BLaER1 treated with 17β-estradiol and CSF1 and Interleukin-3, amounts not matched to agents 10 nM and 100 nM (cell line): Measurements from ENCODE around the gene IGFBP5.
A peak's percentile ranks its signal among the peaks of the same experiment; 100 is the strongest.

Experiments used
- H3K27ac ChIP-seq, 11 experiments: shearing (Covaris generic); formaldehyde crosslinking; 2 replicates each; pipeline ENCODE4 v1.8.1; 2022
- H3K27me3 ChIP-seq, 11 experiments: shearing (Covaris generic); formaldehyde crosslinking; 2 replicates each; pipeline ENCODE4 v1.8.1; 2022
- H3K36me3 ChIP-seq, 11 experiments: shearing (Covaris generic); formaldehyde crosslinking; 2 replicates each; pipeline ENCODE4 v1.8.1; 2022
- H3K4me1 ChIP-seq, 10 experiments: shearing (Covaris generic); formaldehyde crosslinking; 2 replicates each; pipeline ENCODE4 v1.8.1; 2022
- H3K4me2 ChIP-seq, 11 experiments: shearing (Covaris generic); formaldehyde crosslinking; 2 replicates each; pipeline ENCODE4 v1.8.1; 2022
- H3K4me3 ChIP-seq, 10 experiments: shearing (Covaris generic); formaldehyde crosslinking; 2 replicates each; pipeline ENCODE4 v1.8.1; 2022
- H3K9ac ChIP-seq, 11 experiments: shearing (Covaris generic); formaldehyde crosslinking; 2 replicates each; pipeline ENCODE4 v1.8.1; 2022
- H3K9me3 ChIP-seq, 11 experiments: shearing (Covaris generic); formaldehyde crosslinking; replicated peaks in 1 of 11; 2 replicates each; pipeline ENCODE4 v1.8.1; 2022
- H4K20me1 ChIP-seq, 11 experiments: shearing (Covaris generic); formaldehyde crosslinking; 2 replicates each; pipeline ENCODE4 v1.8.1; 2022
- Cebpa-rat ChIP-seq, 11 experiments: shearing (Covaris generic); IDR thresholded peaks; 2 replicates each; pipeline ENCODE4 v1.8.1; 2022

IGFBP5 gene

DNA sequence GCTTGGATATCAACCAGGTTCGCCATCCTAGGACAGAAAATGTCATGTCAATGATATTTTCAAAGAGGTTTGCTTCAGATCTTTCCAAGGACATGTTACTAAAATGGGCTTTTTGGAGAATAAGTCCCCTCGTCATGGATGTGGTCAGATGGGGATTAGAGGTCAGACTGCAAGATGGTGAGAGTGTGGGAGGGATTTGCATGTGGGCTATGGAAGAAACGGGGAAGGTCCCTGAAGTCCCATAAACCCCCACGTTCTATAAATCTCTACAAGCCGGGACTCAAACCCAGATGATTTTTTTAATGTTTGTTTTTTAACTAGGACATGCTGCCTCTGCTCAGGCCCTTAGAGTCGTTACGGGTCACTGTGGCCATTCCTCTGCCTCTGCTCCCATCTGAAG lies 37.7 kb upstream of the IGFBP5 start:
- Histone ChIP-seq H3K9me3 (no peaks in the 10 kb centered on the region), H3K9ac (no peak overlapping the region), H3K27me3 (no peaks in the 10 kb centered on the region; a peak in 1 of 22 replicates), H3K4me1 (peaks cover 0 to 8% (median 2%) of the 10 kb centered on the region in 10 experiments; a peak in 7 of 20 replicates), H3K27ac (no peak overlapping the region), H3K4me2 (peak overlapping the region in 8 of 11 experiments; percentile 2 to 38 (median 12); a peak in 6 of 22 replicates), H4K20me1 (no peaks in the 10 kb centered on the region), H3K4me3 (no peak overlapping the region), H3K36me3 (no peaks in the 10 kb centered on the region)
- TF ChIP-seq Cebpa-rat (IDR thresholded peaks at IDR 0.05): no peak

DNA sequence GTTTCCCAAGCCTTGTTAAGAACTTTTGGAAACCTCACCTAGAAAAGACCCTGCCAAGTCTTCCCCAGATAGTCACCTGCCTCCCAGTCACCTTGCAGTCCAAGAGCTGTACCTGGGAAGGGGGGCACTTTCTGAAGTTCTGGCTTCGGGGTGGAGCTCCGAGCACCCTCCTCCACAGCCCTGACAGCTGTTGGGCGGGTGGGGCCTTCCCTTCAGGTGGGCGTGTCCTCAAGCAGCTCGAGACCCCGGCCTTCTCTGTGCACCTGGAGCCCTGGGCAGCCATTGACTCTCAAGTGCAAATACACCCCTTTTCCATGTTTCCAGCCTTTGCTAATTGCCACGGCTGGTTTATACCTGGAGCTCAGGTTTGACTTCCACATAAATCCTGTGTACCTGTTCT lies 37.0 kb upstream of the IGFBP5 start:
- no peak overlapping the region for H3K27ac ChIP-seq
- no peak for TF ChIP-seq Cebpa-rat (IDR thresholded peaks at IDR 0.05)
- no peak overlapping the region for H3K4me3 ChIP-seq
- peaks cover 0 to 8% (median 2%) of the 10 kb centered on the region in 10 experiments; a peak in 7 of 20 replicates for H3K4me1 ChIP-seq
- no peaks in the 10 kb centered on the region for H3K9me3 ChIP-seq
- no peaks in the 10 kb centered on the region; a peak in 1 of 22 replicates for H3K27me3 ChIP-seq
- H3K4me2 ChIP-seq: no peak overlapping the region
- no peaks in the 10 kb centered on the region for H3K36me3 ChIP-seq
- no peaks in the 10 kb centered on the region for H4K20me1 ChIP-seq
- H3K9ac ChIP-seq: no peak overlapping the region

DNA sequence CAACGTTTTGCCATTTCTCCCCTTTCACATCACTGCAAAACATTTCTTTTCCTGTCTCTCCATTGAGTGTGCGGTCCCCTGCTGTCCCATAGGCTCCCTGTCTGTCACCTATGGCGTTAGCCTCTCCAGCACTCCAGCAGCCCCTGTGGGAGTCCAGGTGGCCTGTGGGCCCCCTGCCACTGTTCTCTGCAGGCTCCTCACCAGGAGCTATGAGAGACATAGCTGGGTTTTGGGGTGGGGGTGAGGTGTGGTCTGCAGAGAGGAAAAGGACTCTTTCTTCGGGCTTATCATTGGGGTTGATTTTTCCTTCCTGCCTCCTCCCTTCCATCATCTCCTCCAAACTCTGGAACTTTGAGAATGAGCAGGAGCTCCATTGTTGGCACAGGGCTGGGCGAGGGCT lies 36.1 kb upstream of the IGFBP5 start:
- no peaks in the 10 kb centered on the region for H3K9me3 ChIP-seq
- no peak overlapping the region for H3K4me3 ChIP-seq
- no peak overlapping the region for H3K27ac ChIP-seq
- H3K4me1 ChIP-seq: peaks cover 0 to 8% (median 2%) of the 10 kb centered on the region in 10 experiments; a peak in 7 of 20 replicates
- H3K9ac ChIP-seq: no peak overlapping the region
- no peak overlapping the region for H3K4me2 ChIP-seq
- H3K27me3 ChIP-seq: no peaks in the 10 kb centered on the region; a peak in 1 of 22 replicates
- H3K36me3 ChIP-seq: no peaks in the 10 kb centered on the region
- H4K20me1 ChIP-seq: no peaks in the 10 kb centered on the region
- no peak for TF ChIP-seq Cebpa-rat (IDR thresholded peaks at IDR 0.05)

DNA sequence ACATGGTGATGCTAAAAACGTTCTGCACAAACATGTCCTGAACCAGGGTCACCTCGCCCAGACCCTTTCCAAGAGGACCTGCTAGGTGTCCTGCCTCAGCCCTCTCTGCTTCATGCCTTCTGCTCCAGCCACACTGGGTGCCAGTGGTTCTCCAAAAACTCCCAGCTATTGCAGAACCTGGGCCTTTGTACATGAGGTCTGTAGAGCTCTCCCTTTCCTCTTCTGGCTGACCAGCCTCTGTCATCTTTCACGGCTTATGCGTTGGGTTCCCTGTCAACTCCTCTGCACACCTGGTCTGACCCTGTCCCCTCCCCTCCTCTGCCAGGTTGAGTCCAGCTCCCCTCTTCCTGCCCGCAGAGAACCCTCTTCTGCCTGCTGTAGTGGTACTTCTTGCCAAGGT lies 35.5 kb upstream of the IGFBP5 start:
- Histone ChIP-seq H3K27me3 (no peaks in the 10 kb centered on the region; a peak in 1 of 22 replicates), H4K20me1 (no peaks in the 10 kb centered on the region), H3K4me1 (peaks cover 0 to 8% (median 2%) of the 10 kb centered on the region in 10 experiments; a peak in 7 of 20 replicates), H3K36me3 (no peaks in the 10 kb centered on the region), H3K4me3 (no peak overlapping the region), H3K9ac (no peak overlapping the region), H3K27ac (no peak overlapping the region), H3K9me3 (no peaks in the 10 kb centered on the region), H3K4me2 (no peak overlapping the region)
- TF ChIP-seq Cebpa-rat (IDR thresholded peaks at IDR 0.05): no peak

DNA sequence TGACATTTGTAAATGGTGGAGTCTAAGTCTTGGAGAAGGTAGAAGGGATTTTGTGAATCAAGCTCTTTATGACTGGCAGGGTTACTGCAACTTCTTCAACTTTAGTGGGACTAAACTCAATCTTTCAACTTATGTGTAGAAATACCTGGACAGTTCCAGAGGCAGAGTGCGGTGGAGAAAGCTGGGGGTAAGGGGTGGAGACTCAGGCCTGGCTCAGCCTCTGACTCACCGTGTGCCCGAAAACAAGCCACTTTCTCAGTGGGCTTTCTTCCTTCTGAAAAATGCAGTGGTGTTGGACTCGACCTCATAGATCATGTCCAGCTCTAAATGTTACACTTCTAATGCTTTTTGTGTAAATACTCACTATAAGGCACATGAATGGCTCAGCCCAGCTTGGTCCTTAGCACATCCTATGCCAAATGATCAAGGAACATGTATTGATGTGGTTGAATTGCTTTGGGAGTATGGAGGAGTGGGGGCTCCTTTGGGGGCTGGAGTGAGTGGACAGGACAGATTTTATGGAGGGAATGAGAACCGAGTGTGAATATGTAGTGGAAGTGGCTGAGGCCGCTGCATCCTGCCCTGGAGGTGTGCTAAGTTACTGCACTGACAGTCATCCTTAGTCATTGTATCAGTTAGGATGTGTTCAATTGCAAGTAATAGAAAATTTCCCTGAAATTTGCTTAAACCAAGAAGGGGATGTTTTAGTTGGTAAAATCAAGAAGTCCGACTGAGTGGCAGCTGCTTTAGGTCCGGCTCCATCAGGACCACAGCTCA lies 32.2 kb upstream of the IGFBP5 start:
- Histone ChIP-seq H3K27ac (no peak overlapping the region), H3K4me3 (no peak overlapping the region), H3K9ac (no peak overlapping the region), H4K20me1 (no peaks in the 10 kb centered on the region), H3K36me3 (no peaks in the 10 kb centered on the region), H3K27me3 (peaks cover 0 to 16% (median 9%) of the 10 kb centered on the region in 11 experiments; a peak in 10 of 22 replicates), H3K4me2 (no peak overlapping the region), H3K4me1 (peaks cover 0 to 9% (median 8%) of the 10 kb centered on the region in 10 experiments; a peak in 16 of 20 replicates), H3K9me3 (no peaks in the 10 kb centered on the region)
- no peak for TF ChIP-seq Cebpa-rat (IDR thresholded peaks at IDR 0.05)

DNA sequence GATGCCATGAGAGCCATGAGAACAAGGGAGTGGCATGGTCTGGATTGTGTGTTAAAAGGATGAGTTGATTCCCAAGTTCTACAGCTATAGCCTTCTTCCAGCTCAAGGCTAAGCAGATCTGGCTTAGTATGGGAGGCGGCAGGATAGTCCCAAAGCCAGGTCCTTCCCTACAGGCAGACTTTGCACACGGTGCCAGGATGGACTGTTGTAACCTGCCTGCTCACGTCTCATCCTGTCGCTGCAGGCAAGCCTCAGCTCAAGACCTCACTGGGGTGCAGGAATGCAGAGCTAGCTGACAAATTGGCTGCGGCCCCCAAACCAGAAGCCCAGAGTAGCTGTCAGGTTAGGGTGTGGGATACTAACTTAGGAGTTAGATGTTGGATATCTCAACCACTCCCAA lies 28.8 kb upstream of the IGFBP5 start:
- Histone ChIP-seq H4K20me1 (no peaks in the 10 kb centered on the region; a peak in 1 of 22 replicates), H3K4me1 (peaks cover 0 to 26% (median 24%) of the 10 kb centered on the region in 10 experiments; a peak in 17 of 20 replicates), H3K4me2 (no peak overlapping the region), H3K4me3 (no peak overlapping the region), H3K9me3 (no peaks in the 10 kb centered on the region), H3K9ac (no peak overlapping the region), H3K27me3 (peaks cover 0 to 24% (median 9%) of the 10 kb centered on the region in 11 experiments; a peak in 10 of 22 replicates), H3K27ac (no peak overlapping the region), H3K36me3 (no peaks in the 10 kb centered on the region)
- TF ChIP-seq Cebpa-rat (IDR thresholded peaks at IDR 0.05): no peak

DNA sequence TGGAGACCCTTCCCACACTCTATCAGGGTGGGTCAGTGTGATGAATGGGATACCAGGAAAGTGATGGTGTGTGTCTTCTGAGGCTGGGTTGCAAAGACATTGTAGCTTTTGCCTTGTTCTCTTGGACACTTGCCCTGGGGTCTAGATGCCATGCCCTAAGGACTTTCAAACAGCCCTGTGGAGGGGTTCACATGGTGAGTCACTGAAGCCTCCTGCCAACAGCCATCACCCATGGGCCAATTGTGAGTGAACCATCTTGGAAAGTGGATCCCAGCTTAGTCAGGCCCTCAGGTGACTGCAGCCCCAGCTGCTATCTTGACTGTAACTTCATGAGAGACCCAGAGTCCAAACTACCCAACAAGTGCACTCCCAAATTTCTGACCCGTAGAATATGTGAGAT lies 25.8 kb upstream of the IGFBP5 start:
- Histone ChIP-seq H3K9me3 (no peaks in the 10 kb centered on the region), H3K27me3 (peaks cover 0 to 24% (median 9%) of the 10 kb centered on the region in 11 experiments; a peak in 10 of 22 replicates), H3K36me3 (no peaks in the 10 kb centered on the region), H3K4me3 (no peak overlapping the region), H3K4me1 (peaks cover 0 to 26% (median 24%) of the 10 kb centered on the region in 10 experiments; a peak in 17 of 20 replicates), H3K27ac (no peak overlapping the region), H4K20me1 (no peaks in the 10 kb centered on the region; a peak in 1 of 22 replicates), H3K9ac (no peak overlapping the region), H3K4me2 (peak overlapping the region in 9 of 11 experiments; percentile 57 to 80 (median 69); a peak in 18 of 22 replicates)
- TF ChIP-seq Cebpa-rat (IDR thresholded peaks at IDR 0.05): no peak

DNA sequence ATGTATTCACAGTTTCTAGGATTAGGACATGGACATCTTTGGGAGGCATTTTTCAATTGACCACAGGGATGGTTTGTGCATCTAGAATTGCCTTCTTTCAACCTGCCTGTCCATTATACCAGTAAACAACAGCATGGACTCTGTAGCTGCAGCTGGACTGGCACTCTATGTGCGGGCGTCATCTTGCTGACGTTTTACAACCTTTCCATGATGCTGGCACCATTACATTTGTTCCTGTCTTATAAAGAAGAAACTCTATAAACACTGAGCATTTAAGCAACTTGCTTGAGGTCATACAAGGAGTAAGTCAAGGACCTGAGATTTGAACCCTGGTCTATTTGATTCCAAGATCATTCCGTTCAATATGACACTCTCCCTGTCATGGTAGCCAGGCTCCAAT lies 25.4 kb upstream of the IGFBP5 start:
- Histone ChIP-seq H3K27me3 (peaks cover 0 to 24% (median 9%) of the 10 kb centered on the region in 11 experiments; a peak in 10 of 22 replicates), H3K27ac (no peak overlapping the region), H3K4me2 (peak overlapping the region in 6 of 11 experiments; percentile 67 to 80 (median 73); a peak in 7 of 22 replicates), H3K9me3 (no peaks in the 10 kb centered on the region), H3K4me1 (peaks cover 0 to 26% (median 24%) of the 10 kb centered on the region in 10 experiments; a peak in 17 of 20 replicates), H3K4me3 (no peak overlapping the region), H4K20me1 (no peaks in the 10 kb centered on the region; a peak in 1 of 22 replicates), H3K36me3 (no peaks in the 10 kb centered on the region), H3K9ac (no peak overlapping the region)
- no peak for TF ChIP-seq Cebpa-rat (IDR thresholded peaks at IDR 0.05)

DNA sequence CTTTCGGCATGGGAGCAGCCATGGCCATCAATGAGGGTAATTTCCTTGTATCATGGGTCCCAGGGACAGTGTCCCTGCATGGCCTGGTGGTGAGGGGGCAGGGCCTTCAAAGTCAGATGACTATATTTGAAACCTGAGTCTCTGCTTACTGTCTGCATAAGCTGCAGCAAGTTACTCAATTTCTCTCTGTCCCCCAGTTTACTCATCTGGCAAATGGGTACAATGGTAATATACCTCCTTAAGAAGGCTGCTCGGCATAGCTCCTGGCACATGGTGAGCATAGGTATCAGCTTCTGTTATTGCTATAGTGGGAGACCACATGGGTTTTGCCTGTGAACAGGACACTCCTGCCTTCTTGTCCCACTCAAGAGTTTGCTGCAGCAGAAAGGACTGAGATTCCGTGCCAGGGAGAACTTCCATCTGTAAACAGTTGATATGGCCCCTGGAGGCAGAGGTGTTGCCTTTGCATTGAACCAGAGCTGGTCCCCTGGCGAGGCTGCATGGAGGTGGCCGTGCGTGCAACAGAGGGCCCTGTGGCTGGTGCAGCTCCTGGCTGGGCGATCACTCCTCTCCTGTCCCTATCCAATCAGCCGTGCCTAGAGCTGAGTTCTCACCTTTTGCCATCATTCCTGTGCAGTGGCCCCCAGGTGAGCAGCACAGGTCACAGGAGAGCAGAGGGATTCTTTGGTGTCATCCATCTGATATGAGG lies 22.7 kb upstream of the IGFBP5 start:
- Histone ChIP-seq H3K4me1 (peaks cover 0 to 23% (median 21%) of the 10 kb centered on the region in 10 experiments; a peak in 17 of 20 replicates), H4K20me1 (no peaks in the 10 kb centered on the region; a peak in 1 of 22 replicates), H3K27me3 (peaks cover 0 to 25% (median 4%) of the 10 kb centered on the region in 11 experiments; a peak in 11 of 22 replicates), H3K36me3 (no peaks in the 10 kb centered on the region), H3K4me2 (no peak overlapping the region), H3K9me3 (no peaks in the 10 kb centered on the region), H3K27ac (no peak overlapping the region), H3K9ac (no peak overlapping the region), H3K4me3 (no peak overlapping the region)
- TF ChIP-seq Cebpa-rat (IDR thresholded peaks at IDR 0.05): no peak
